Lung (tissue), 12 donors: ENCODE results near the gene ALDH1A1. TPM values are rescaled to one million over a fixed set of nuclear protein-coding genes. Genes with fewer than 3 reads are reported as not detected.

ENCODE experiments used
- ATAC-seq: fragments of 200-7000 bp; cut with Tn5 transposase; one replicate; pipeline ENCODE4 v1.9.1; 2020; ENCODE audit warnings: moderate number of reproducible peaks; ENCODE audit not compliant: insufficient read depth, low FRiP score
- DNase-seq, 3 donors: peaks; one replicate each; pipeline ENCODE4 v3.0.0-alpha.2; 2013 to 2017
- H3K27ac ChIP-seq, 2 donors: one replicate each; pipeline ENCODE4 v1.5.1; 2013; ENCODE audit warnings: mild to moderate bottlenecking in 2 of 2, moderate library complexity in 2 of 2, control low read depth in 1 of 2, inconsistent platforms in 1 of 2, low read depth in 1 of 2, low read length in 1 of 2
- H3K27me3 ChIP-seq, 3 donors: one replicate each; pipeline ENCODE4 v1.5.1; 2013; ENCODE audit warnings: low read length in 2 of 3; ENCODE audit not compliant: control insufficient read depth in 3 of 3, insufficient read depth in 3 of 3
- H3K36me3 ChIP-seq, 4 donors: one replicate each; pipeline ENCODE4 v1.5.1; 2013; ENCODE audit warnings: low read length in 4 of 4, mild to moderate bottlenecking in 1 of 4, moderate library complexity in 1 of 4; ENCODE audit not compliant: control insufficient read depth in 4 of 4, insufficient read depth in 4 of 4
- H3K4me1 ChIP-seq, 5 donors: one replicate each; pipeline ENCODE4 v1.5.1; 2013; ENCODE audit warnings: low read length in 5 of 5, mild to moderate bottlenecking in 2 of 5, moderate library complexity in 1 of 5; ENCODE audit not compliant: control insufficient read depth in 5 of 5, insufficient read depth in 5 of 5
- H3K4me3 ChIP-seq: one replicate; pipeline ENCODE4 v1.5.1; 2013; ENCODE audit warnings: mild to moderate bottlenecking, control low read depth, moderate library complexity
- H3K9ac ChIP-seq, 2 donors: one replicate each; pipeline ENCODE4 v1.5.1; 2013; ENCODE audit warnings: low read length in 2 of 2, control low read depth in 1 of 2; ENCODE audit not compliant: insufficient read depth in 1 of 2
- H3K9me3 ChIP-seq, 4 donors: one replicate each; pipeline ENCODE4 v1.5.1; 2013; ENCODE audit warnings: low read length in 3 of 4, mild to moderate bottlenecking in 1 of 4, moderate library complexity in 1 of 4; ENCODE audit not compliant: control insufficient read depth in 4 of 4, insufficient read depth in 3 of 4
- WGBS, 2 donors: extraction: QIAGEN DNeasy Blood & Tissue Kit; methylation state at CpG; one replicate each; pipeline ENCODE4 v1.1.7; 2013; 5-methylcytosine and 5-hydroxymethylcytosine counted together
- polyA plus RNA-seq, 2 donors: library from polyadenylated mRNA; stranded (reverse); fragments of 200-250 nt; gene quantifications; one replicate each; pipeline ENCODE4 v1.2.1, GENCODE V29; 2013
- total RNA-seq, 2 donors: library from RNA; depleted of rRNA in 1 of 2; stranded (reverse); fragments of >200 nt in 1 of 2; gene quantifications; one replicate each; pipeline ENCODE4 v1.2.1, GENCODE V29; 2014 to 2021
- TF ChIP-seq, protein P1 (sequence below): IDR thresholded peaks from 2 replicates; pipeline ENCODE4 v1.5.1; 2012; ENCODE audit warnings: mild to moderate bottlenecking; ENCODE audit errors: control extremely low read depth, extremely low read depth
- donor health status: control.
- donor health status: control.
- donor health status: Bipolar disorder and iron deficiency.
- donor health status: healthy.
- donor health status: DM: yes; HTN: yes; CAD: no.

Gene ALDH1A1
- total and polyA plus RNA-seq, 4 donors = 31.9 to 168 (median 131) TPM

GRCh38 chr9:72980183-72980582 is 27.3 kb upstream of the ALDH1A1 start:
- no peak for ATAC-seq
- no peak for DNase-seq
- peaks cover 0 to 22% (median 3%) of the 10 kb centered on the region in 5 donors for H3K4me1 ChIP-seq

DNA sequence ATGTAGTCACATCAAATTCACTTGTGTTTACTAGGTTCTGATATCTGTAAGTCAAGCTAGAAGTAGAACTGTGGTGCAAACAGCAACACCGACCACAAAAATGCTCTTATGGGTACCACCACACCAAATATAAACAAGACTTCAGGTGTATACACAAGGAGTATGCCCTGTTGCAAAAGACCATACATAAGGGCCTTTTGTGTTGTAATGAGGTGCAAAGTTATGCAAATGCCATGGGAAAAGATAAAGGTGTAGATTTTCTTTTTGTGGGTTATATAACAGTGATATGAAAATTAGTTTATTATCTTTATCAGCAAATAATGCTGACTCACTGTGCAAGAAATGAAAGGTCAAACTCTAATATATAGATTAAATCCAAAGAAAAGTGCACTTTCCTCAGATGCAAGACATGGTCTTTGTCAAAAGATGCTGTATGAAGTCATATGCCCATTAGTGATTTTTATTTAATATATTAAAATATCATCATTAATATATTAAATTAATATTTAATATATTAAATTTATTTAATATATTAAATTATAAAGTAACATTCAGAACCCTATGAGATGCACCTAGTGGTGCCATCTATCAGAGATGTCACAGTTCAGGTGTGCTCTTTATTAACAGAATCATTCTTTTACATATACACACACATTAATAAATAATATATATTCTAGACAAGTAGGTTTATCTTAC is 26.7 kb upstream of the ALDH1A1 start:
- ATAC-seq (peak; percentile 66), DNase-seq (no peak)
- Histone ChIP-seq H3K4me3 (no peak overlapping the region), H3K9ac (no peak overlapping the region), H3K9me3 (no peaks in the 10 kb centered on the region), H3K27ac (no peak overlapping the region), H3K27me3 (no peaks in the 10 kb centered on the region), H3K4me1 (peaks cover 0 to 20% (median 3%) of the 10 kb centered on the region in 5 donors), H3K36me3 (no peaks in the 10 kb centered on the region)
- TF ChIP-seq, protein P1, sequence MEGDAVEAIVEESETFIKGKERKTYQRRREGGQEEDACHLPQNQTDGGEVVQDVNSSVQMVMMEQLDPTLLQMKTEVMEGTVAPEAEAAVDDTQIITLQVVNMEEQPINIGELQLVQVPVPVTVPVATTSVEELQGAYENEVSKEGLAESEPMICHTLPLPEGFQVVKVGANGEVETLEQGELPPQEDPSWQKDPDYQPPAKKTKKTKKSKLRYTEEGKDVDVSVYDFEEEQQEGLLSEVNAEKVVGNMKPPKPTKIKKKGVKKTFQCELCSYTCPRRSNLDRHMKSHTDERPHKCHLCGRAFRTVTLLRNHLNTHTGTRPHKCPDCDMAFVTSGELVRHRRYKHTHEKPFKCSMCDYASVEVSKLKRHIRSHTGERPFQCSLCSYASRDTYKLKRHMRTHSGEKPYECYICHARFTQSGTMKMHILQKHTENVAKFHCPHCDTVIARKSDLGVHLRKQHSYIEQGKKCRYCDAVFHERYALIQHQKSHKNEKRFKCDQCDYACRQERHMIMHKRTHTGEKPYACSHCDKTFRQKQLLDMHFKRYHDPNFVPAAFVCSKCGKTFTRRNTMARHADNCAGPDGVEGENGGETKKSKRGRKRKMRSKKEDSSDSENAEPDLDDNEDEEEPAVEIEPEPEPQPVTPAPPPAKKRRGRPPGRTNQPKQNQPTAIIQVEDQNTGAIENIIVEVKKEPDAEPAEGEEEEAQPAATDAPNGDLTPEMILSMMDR = no peak
- 79 to 94% methylated on average over 1 of the region's 1 CpG for WGBS, 2 donors

More at GRCh38 chr9:72980183-72980582, 27.3 kb upstream of the ALDH1A1 start:
- Histone ChIP-seq H3K27me3 (no peaks in the 10 kb centered on the region), H3K27ac (no peak overlapping the region), H3K4me3 (no peak overlapping the region), H3K9ac (no peak overlapping the region), H3K9me3 (no peaks in the 10 kb centered on the region), H3K36me3 (no peaks in the 10 kb centered on the region)
- TF ChIP-seq, protein P1 = no peak
- WGBS, 2 donors = 94 to 96% methylated on average over 2 of the region's 2 CpGs

DNA sequence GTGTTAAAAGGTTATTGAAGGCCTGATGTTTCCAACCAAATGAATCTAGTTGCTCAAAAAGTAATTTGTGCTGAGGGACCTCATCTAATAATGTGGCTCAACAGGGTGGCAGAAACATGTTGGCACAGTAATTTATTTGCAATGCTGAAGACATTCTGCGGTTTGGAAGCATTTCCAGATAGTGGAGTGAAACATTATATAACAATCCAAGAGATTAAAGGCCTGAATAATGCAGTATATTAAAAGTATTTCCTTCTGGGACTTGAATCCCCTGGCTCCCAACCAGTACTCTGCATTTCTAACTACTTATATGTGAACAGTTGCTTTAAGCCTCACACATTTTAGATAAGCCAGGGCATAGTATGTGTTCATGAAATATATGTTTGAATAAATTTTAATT is 25.9 kb upstream of the ALDH1A1 start:
- ATAC-seq (peak; percentile 41), DNase-seq (peak in 1 of 3 donors; percentile 12)
- TF ChIP-seq, protein P1 = no peak
- Histone ChIP-seq H3K9me3 (no peaks in the 10 kb centered on the region), H3K4me1 (peaks cover 0 to 13% (median 2%) of the 10 kb centered on the region in 5 donors), H3K27me3 (no peaks in the 10 kb centered on the region), H3K4me3 (no peak overlapping the region), H3K36me3 (no peaks in the 10 kb centered on the region), H3K9ac (no peak overlapping the region), H3K27ac (no peak overlapping the region)
- WGBS, 2 donors = 58 to 78% methylated on average over 1 of the region's 1 CpG
